HuH-7 (cell line): Measurements from ENCODE around the gene RCBTB1.

ENCODE experiments used
- DNase-seq: peaks from one replicate; pipeline ENCODE4 v3.0.0; 2011; ENCODE audit warnings: low spot score

RCBTB1 gene

GRCh38 chr13:49559006-49559405 lies 26.4 kb downstream of the RCBTB1 start:
- DNase-seq = no peak

DNA sequence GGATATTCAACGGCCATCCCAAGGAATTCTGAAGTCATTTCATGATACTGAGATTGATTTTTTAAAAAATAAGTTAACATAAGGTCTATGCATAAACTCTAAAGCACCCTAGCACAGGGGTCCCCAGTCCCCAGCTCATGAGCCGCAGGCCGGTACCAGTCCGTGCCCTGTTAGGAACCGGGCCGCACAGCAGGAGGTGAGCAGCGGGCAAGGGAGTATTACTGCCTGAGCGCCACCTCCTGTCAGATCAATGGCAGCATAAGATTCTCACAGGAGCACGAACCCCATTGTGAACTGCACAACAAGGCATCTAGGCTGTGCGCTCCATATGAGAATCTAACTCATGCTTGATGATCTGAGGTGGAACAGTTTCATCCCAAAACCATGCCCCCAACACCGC lies 31.0 kb downstream of the RCBTB1 start:
- DNase-seq = no peak

DNA sequence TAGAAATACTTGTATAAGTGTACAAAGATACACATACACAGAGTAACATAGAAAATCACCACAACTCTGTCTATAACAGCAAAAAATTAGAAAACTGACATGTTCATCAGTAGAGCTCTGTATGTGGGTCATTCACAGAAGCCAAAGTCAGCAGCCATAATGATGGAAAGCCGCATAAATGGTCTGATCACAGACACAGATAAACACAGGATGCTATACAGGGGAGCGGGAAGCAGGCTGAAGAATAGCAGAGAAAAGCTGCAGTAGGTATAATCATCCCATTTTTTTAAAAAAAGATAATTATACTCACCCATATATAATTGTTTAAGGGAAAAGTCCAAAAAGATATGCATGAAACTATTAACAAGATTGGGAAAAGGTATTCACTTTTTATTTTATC lies 31.5 kb downstream of the RCBTB1 start:
- DNase-seq = no peak

DNA sequence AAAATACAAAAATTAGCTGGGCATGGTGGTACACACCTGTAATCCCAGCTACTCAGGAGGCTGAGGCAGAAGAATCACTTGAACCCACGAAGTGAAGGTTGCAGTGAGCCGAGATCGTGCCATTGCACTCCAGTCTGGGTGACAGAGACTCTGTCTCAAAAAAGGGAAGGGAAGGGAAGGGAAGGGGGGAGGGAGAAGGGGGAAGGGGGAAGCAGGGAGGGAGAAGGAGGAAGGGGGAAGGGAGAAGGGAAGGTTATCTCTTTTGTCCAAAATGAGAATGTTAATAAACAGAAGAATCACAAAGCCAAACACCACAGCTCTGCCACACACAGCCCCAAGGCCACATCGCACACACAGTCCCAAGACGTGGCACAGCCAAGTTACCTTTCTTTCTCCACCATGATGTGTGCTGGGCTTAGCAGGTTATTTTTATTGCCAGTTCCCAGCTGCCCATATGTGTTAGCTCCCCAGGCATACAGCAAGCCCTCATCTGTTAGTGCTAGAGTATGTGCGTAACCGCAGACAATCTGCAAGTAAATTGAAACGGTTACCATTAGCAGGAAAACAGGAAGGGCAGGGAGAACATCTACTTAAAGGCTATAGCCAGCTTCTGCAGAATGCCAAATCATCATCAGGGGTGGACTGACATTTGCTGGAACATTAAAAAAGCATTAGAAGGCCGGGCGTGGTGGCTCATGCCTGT lies 34.3 kb downstream of the RCBTB1 start:
- DNase-seq = no peak

- no peak for DNase-seq
These were observed 36.1 kb downstream of the RCBTB1 start for GRCh38 chr13:49549289-49549688.

- DNase-seq = no peak
These were observed 38.8 kb downstream of the RCBTB1 start for GRCh38 chr13:49546561-49546960.

GRCh38 chr13:49545661-49546060 lies 39.7 kb downstream of the RCBTB1 start:
- no peak for DNase-seq

GRCh38 chr13:49543656-49544055 lies 41.7 kb downstream of the RCBTB1 start:
- no peak for DNase-seq

DNA sequence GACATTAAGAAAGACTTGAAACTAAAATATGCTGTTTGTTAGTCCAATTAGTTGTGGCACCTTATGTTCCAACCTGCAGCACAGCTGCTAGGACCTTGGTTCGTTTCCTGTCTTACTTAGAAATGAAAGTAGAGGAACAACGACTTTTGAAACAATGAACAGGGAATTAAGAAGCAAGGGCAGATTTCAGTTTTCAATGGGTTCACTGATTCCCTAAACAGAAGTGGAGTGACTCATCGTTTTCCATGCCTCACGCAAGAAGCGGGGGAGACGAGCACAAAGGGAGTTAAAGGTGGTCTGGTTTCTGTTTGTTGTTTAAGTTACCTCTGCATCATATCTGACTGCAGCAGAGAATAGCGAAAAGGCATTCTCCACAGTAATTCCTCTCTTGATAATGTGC lies 44.8 kb downstream of the RCBTB1 start:
- DNase-seq = no peak

GRCh38 chr13:49539746-49540145 lies 45.6 kb downstream of the RCBTB1 start:
- no peak for DNase-seq

DNA sequence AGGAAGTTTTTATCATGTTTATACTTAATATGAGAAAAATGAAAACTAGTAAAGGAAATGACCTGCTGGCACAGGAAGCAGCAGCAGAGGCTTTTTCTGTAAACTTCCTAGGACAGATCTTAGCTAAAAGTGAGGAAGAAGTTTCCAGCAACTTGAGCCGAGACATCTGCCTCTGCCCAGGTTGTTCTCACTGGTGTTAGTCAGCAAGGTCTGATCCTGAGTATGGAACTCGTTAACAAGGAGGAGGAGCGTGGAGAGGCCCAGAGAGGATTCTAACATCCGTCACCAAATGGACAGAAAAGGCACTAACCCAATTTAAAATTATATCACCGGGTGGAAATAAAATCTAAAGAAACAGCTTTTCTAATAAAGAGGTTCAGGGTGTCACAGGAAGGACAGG lies 46.0 kb downstream of the RCBTB1 start:
- no peak for DNase-seq

GRCh38 chr13:49538404-49538803 lies 47.0 kb downstream of the RCBTB1 start:
- no peak for DNase-seq

DNA sequence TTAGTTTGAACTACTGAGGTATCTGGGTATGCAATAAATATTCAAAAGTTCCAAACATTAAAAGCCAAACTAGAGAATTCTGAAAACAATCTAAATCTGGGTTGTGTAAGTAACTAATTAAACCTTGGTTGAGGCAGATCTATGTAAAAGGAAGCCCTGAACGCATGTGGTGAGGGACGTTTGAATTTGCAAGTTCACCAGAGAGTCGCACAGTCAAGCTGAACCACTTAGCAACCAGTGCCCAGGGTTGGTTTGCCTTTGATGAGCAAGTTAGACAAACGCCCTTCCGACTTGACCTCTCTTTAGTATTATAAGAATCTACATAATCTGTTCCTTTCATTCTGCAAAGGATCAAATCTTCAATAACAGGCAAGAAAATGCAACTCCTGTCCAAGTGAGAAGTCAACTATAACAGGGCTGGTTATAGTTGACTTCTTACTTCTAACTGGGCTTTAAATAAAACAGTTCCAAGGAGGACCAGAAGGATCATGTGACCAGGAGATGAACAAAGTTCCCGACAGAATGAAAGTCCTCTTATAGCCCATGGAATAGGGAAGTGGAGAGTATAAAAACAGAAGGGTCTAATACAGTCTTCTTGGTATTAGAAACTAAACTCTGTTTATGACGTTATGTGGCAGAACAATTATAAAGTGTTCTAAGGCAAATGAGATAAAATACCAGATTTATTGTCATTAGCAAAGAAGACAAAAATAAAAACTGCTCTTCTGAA lies 49.0 kb downstream of the RCBTB1 start:
- DNase-seq = no peak

DNA sequence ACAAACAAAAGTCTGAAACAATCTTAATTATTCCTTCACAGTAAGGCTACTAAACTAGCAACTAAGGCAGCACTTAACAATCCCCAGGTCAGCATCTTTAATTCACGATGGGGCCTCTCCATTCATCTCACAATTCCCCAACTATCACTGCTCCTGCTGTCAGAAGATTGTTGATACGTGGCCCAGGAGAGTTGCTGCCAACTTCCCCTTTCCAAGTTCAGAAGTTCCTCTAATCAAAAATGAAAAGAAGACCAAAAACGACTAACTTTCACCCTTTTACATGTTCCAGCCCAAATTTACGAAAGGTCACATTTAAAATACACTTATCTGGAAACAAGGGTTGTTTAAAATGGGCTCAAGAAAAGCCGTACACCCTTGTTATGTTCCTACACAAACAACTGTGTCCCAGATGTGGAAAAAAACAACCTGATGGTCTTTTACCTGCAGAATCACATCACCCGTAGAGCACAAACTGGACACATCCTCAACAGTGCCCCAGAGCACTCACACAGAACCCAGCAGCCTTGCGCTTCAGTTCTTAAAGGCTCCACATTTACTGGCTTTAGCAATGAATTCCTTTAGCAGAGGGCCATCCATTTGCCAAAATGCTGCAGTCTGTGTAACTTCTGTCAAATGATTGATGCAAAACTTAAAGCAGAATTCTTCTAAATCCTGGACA lies 51.6 kb downstream of the RCBTB1 start:
- no peak for DNase-seq

DNA sequence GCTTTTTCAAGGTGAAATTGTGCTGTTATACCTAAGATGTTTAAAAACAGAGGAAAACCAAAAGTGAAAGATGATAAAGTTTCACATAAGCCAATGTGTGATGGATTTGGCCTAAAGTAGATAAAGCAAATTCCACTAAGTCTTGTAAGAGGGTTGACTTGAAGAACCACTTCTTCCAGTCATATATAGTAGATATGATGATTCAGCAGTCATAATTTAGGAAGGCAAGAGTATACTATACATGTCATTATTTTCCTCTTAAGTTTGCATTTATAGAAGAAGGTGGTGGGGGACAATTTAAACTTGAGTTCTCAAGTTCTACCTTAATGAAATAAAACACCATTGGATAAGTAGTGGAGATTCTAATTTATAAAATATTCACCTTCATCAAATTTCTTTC lies 52.3 kb downstream of the RCBTB1 start:
- no peak for DNase-seq

GRCh38 chr13:49532593-49532992 lies 52.8 kb downstream of the RCBTB1 start:
- no peak for DNase-seq

- DNase-seq = no peak
These were observed 54.9 kb downstream of the RCBTB1 start for GRCh38 chr13:49530457-49530856.

- DNase-seq = no peak
These were observed 57.2 kb downstream of the RCBTB1 start for GRCh38 chr13:49528161-49528560.

- no peak for DNase-seq
These were observed 58.2 kb downstream of the RCBTB1 start for GRCh38 chr13:49527123-49527522.

DNA sequence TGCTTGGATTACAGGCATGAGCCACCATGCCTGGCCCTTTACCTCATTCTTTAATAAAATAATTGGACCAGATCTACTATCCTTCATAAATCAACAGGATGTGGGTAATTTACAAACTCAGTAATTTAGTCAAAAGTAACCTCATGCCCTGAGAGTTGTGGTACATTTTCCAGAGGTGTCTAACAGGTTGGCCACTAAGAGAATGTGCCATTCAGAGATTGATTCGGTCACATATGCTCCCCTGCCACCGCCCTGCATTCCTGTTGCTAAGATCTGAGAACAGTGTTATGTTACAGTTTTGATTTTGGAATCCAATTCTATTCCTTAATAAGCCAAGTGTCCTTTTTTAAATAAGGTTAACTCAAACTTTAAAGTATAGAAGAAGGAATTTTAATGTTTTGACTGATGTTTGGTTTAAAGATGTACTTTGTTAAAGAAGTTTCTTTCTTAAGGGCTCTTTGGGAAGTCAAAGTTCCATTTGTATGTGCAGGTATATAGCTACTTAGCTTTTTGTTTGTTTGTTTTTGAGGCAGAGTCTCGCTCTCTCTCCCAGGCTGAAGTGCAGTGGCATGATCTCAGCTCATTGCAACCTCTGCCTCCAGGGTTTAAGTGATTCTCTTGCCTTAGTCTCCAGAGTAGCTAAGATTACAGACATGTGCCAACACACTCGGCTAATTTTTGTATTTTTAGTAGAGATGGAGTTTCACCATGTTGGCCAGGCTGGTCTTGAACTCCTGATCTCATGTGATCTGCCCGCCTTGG lies 60.4 kb downstream of the RCBTB1 start:
- no peak for DNase-seq

- no peak for DNase-seq
These were observed 64.1 kb downstream of the RCBTB1 start for GRCh38 chr13:49521224-49521623.

- DNase-seq = peak; percentile 22
These were observed 67.9 kb downstream of the RCBTB1 start for GRCh38 chr13:49517461-49517860.

GRCh38 chr13:49516467-49516866 lies 68.9 kb downstream of the RCBTB1 start:
- no peak for DNase-seq
